Activated CD8-positive, alpha-beta memory T cell treated with anti-CD3 and anti-CD28 coated beads for 36 hours (primary cell): Measurements from ENCODE around the gene ZFAND2B. TPM values are rescaled to one million over a fixed set of nuclear protein-coding genes. Genes with fewer than 3 reads are reported as not detected.

ENCODE experiments used
- CTCF ChIA-PET: fragments of 350-600 bp; sonication (Branson Sonifier 250); formaldehyde crosslinking; loops from one replicate; lab custom pipeline; 2021; ENCODE audit warnings: antibody characterized with exemption; lab: Charles Lee
- POLR2A ChIA-PET: fragments of 350-600 bp; sonication (Branson Sonifier 250); formaldehyde crosslinking; loops from one replicate; lab custom pipeline; 2021; ENCODE audit warnings: antibody characterized with exemption; lab: Charles Lee
- total RNA-seq, 2 experiments: library from RNA; stranded (reverse); gene quantifications; one replicate each; pipeline ENCODE4 v1.2.3, GENCODE V29; 2021

The ZFAND2B gene
- total RNA-seq, 2 experiments from 2014 or later = 29.3 to 33.3 TPM

- CTCF ChIA-PET = interaction anchor here (0.7 to 3.7 kb wide), 3 partner anchors 8 to 57 kb away, joined by 3 to 14 read pairs (median 5); partner anchors contain the start of genes ANKZF1, ATG9A and DNAJB2
- POLR2A ChIA-PET = interaction anchor here (0.5 to 1.4 kb wide), 2 partner anchors 14 to 44 kb away, joined by 3 to 5 read pairs; partner anchors contain the start of genes CNPPD1 and ZFAND2B
Observed at GRCh38 chr2:219220652-219221402, 14.2 kb downstream of the ZFAND2B start.

DNA sequence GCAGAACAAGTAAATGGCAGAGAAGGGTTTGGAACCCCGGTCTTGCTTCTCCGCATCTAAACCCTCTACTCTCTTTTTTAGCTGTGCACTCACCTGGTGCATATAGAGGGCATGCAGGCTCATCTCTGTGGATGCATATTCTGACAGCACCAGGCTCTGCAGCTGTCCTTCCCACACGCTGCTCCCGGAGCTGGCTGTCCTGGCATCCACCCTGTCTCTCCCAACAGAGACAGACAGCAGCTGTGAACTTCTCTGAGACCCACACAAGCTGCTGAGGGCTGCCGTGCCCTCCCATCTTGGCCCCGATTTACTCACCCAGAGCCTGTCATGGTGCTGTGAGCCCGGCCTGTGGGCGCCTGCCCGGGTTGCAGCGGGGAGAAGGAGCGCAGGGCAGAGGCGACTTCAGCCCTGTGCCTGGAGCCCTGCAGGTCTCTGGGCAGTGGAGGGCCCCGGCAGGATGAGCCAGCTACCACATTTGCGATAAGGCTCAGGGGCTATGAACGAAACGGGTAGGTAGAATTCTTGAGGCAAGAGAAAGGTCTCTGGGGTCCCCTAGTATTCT is 15.5 kb downstream of the ZFAND2B start:
- CTCF ChIA-PET = interaction anchor here (0.7 kb wide), 1 partner anchor 10 kb away, joined by 3 read pairs; no protein-coding TSS in a partner anchor
- POLR2A ChIA-PET = interaction anchor here (1.1 to 1.4 kb wide), 2 partner anchors 16 to 27 kb away, joined by 4 to 5 read pairs; partner anchors contain the start of gene ZFAND2B

DNA sequence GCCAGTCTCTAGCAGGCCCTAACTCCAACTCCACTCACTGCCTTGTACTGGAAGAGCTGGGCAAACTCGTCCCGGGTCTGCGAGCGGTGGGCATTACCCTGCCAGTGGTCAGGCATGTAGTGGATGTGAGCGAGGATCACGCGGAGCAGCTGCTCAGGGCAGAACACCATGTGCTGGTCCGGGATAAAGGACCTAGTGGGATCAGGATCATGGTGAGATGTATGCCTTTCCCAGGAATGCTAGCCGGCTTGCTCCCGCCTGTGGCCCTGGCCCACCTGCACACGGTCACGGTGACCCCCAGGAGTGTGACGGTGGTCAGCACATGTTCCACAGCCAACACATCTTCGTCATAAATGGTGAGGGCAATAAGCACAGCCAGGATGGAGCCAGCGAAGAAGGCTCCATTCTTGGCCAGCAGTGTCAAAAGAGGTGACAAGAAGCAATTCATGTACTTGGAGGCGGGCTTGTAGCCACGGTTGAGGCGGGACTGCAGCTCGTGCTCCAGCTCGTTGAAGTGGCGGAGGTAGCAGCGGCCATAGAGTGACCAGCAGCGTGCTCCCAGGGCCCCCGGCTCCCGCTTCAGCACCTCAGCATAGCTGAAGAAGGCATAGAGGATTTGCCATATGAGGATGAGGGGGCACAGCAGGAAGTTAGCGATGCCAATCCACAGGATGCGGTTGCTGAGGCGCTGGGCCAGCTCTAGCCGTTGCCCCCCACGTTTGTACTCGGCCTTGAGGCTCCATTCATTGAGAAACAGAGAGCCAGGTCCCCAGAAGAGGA is 17.4 kb downstream of the ZFAND2B start:
- POLR2A ChIA-PET = no interaction called here
- CTCF ChIA-PET = interaction anchor here (0.6 kb wide), 1 partner anchor 47 kb away, joined by 3 read pairs; the partner anchor contains the start of gene CNPPD1

DNA sequence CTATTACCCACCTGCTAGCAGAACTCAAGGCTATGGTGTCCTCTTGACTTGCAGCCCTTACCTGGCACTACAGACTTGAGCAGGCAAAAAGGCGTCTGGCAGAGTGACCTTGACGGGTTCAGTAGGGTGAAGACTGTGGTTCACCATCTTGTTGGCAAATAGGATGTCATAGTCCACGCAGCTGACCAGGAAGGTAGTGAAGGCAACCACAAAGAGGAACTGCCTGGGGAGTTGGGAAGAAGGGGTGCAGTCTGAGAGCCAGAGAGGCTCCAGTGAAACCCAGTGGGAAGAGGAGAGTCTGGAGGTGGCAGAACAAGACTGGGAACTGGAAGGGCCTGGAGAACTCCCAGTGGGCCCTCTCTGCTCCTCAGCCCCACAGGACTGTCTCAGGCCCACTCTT is 18.8 kb downstream of the ZFAND2B start:
- POLR2A ChIA-PET = no interaction called here
- CTCF ChIA-PET = no interaction called here

GRCh38 chr2:219228041-219228910 is 21.7 kb downstream of the ZFAND2B start:
- POLR2A ChIA-PET = interaction anchor here (0.7 to 2.7 kb wide), 14 partner anchors 10 to 68 kb away, joined by 3 to 38 read pairs (median 6); partner anchors contain the start of genes ABCB6, DNAJB2, GLB1L and NHEJ1
- CTCF ChIA-PET = interaction anchor here (0.9 to 2.5 kb wide), 8 partner anchors 9 to 69 kb away, joined by 3 to 9 read pairs (median 5); partner anchors contain the start of genes ABCB6, GLB1L and STK16

DNA sequence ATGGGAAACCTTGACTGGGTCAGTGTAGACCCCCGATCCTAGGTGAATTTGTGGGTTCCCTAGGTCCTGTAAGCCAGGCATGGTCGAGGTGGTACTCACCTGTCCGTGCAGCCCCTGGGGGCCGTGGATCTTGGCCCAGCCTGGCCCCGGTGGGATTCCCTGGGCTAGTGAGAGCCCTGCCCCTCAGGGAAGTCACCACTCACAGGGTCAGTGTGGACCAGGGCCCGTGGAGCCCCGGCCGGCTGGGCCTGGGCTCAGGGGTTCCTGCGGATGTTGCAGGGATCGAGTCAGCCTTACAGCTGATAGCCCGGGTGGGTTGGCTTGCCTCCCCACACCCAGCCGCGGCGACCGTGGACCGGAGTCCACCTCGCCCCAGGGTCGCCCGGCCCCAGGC is 22.3 kb downstream of the ZFAND2B start:
- ChIA-PET POLR2A (interaction anchor here (0.7 to 2.7 kb wide), 12 partner anchors 10 to 69 kb away, joined by 3 to 38 read pairs (median 8); partner anchors contain the start of genes ABCB6, DNAJB2, GLB1L and NHEJ1), CTCF (interaction anchor here (1.0 to 1.4 kb wide), 5 partner anchors 9 to 59 kb away, joined by 3 to 6 read pairs (median 5); partner anchors contain the start of genes ABCB6, GLB1L, SLC23A3 and STK16)

DNA sequence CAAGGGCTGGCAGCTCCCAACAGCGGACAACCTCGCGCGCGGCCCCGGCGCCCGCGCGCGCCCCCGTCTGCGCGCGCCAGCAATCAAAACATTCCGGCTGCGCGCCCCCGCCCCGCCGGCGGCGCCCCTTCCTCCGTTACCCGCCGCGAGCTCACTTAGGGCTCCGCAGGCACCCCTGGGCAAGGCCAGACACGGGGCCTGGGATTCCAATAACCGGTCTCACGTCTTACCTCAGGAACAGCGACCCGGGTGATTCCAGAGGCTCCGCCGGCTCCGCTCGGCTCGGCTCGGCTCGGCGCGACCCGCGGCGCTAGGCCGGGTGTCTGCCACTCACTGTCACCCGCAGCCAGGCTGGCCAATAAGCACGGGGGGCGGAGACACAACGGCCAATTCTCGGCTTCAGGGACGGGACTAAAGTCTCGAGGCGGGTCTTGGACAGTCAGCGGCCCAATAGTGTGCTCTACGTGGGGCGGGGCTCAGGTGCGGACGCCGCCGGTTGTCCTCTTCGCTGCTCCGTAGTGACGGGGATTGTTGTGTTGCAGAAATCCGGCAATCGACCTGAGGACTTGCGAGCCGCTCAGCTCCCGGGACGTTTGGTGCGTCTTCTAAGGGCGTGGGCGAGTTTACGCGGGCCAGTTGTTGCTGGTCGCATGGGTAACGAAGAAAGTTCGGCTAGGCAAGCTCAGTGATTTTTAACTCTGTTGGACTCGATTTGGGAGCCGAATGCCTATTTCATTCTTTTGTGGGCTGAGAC is 22.9 kb downstream of the ZFAND2B start, which contains the start of the genes ANKZF1 and ATG9A:
Gene ANKZF1 (plus strand): TSS at position 502 of the 754 bp plus-strand sequence. CDS start 452 bp downstream, outside the sequence.
Gene ATG9A (minus strand): TSS at position 332 of the 754 bp plus-strand sequence. CDS start 1,612 bp downstream, outside the sequence.
- CTCF ChIA-PET = interaction anchor here (0.6 to 1.9 kb wide), 11 partner anchors 10 to 69 kb away, joined by 3 to 6 read pairs (median 5); partner anchors contain the start of genes ABCB6, CNPPD1, DNAJB2 and GLB1L
- POLR2A ChIA-PET = interaction anchor here (0.7 to 2.7 kb wide), 16 partner anchors 10 to 333 kb away, joined by 3 to 38 read pairs (median 6); partner anchors contain the start of genes ABCB6, DNAJB2, GLB1L and NHEJ1

DNA sequence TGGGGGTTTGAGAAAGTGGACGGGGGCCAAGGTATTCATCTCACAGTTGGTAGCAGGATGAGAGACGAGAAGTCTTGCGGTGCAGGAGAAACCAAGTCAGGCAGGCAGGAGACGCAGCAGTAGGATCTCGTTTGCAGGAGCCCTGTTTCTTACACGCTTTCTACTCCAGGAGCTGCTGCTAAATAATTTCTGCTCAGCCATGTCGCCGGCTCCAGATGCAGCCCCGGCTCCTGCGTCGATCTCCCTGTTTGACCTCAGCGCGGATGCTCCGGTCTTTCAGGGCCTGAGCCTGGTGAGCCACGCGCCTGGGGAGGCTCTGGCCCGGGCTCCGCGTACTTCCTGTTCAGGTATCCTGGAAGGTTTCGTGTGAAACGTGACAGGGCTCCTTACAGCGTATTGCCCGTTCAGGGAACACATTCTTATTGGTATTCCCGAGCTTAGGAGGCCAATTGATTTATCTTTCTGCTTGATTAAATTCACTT is 23.5 kb downstream of the ZFAND2B start:
- ChIA-PET POLR2A (interaction anchor here (0.7 to 2.7 kb wide), 12 partner anchors 9 to 333 kb away, joined by 3 to 38 read pairs (median 8); partner anchors contain the start of genes ABCB6, DNAJB2, GLB1L and STK16), CTCF (interaction anchor here (0.6 to 1.9 kb wide), 11 partner anchors 12 to 70 kb away, joined by 3 to 8 read pairs (median 5); partner anchors contain the start of genes CNPPD1, DNAJB2, GLB1L and NHEJ1)

- ChIA-PET POLR2A (interaction anchor here (1.0 kb wide), 2 partner anchors 10 to 13 kb away, joined by 3 read pairs; no protein-coding TSS in a partner anchor), CTCF (interaction anchor here (0.8 kb wide), 1 partner anchor 14 kb away, joined by 4 read pairs; no protein-coding TSS in a partner anchor)
Observed at GRCh38 chr2:219234331-219234730, 27.7 kb downstream of the ZFAND2B start.

DNA sequence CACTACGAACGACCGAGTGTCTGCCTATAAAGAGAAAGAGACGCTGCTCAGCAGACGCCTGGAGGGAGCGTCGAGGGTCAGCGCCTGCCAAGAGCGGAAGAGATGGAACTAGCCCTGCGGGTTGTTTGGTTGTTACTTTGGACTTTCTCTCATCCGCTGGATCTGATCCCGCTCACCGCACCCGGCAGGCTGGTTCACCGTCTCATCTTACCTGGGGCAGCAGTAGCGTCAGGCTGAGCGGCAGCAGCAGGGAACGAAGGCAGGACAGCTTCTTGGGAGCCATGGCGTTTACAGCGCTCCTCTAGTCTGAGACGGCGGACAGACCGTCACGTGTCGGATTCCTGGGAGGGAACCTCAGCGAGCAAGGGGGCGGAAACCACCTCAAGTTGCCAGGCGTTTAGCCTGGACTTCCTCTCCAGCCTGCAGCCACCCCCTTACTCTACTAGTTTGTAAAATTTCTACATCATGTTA is 36.7 kb downstream of the ZFAND2B start:
- POLR2A ChIA-PET = no interaction called here
- CTCF ChIA-PET = interaction anchor here (0.5 to 2.1 kb wide), 2 partner anchors 13 to 15 kb away, joined by 3 to 5 read pairs; partner anchors contain the start of genes ANKZF1 and ATG9A

- POLR2A ChIA-PET = interaction anchor here (0.6 to 2.6 kb wide), 10 partner anchors 9 to 68 kb away, joined by 3 to 39 read pairs (median 6); partner anchors contain the start of genes ANKZF1, ATG9A, CNPPD1 and DNAJB2
- CTCF ChIA-PET = interaction anchor here (0.6 to 1.8 kb wide), 8 partner anchors 13 to 50 kb away, joined by 3 to 7 read pairs (median 4); partner anchors contain the start of genes ABCB6, ANKZF1, ATG9A and DNAJB2
Observed at GRCh38 chr2:219244789-219245147, 38.2 kb downstream of the ZFAND2B start.

- CTCF ChIA-PET = interaction anchor here (0.6 to 1.9 kb wide), 12 partner anchors 9 to 86 kb away, joined by 3 to 7 read pairs (median 4); partner anchors contain the start of genes ABCB6, ANKZF1, ATG9A and DNAJB2
- POLR2A ChIA-PET = interaction anchor here (0.6 to 2.6 kb wide), 13 partner anchors 9 to 69 kb away, joined by 3 to 39 read pairs (median 4); partner anchors contain the start of genes ANKZF1, ATG9A, CNPPD1 and DNAJB2
Observed at GRCh38 chr2:219245148-219245898, 38.7 kb downstream of the ZFAND2B start, which contains the start of the genes GLB1L and STK16. Gene GLB1L, minus strand, starts transcription at chr2:219245444. Its CDS starts 1,871 bp downstream, at chr2:219243573. Gene STK16, plus strand, starts transcription at chr2:219245479. Its CDS starts 521 bp downstream, at chr2:219246000.

DNA sequence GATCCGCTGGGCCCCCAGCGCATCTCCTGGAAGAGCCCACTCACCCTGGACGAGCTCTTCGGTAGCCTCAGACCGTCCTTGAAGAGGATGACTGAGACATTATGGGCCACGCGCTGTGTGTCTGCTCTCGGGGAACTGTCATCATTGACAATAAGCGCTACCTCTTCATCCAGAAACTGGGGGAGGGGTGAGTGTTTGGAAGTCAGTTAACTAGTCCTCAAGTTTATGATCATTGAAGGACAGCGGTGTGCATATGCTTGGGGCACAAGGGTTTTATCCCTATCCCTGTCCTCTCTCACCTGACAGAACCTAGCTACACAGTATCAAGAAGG is 39.3 kb downstream of the ZFAND2B start:
- ChIA-PET POLR2A (interaction anchor here (0.5 to 2.6 kb wide), 11 partner anchors 8 to 353 kb away, joined by 3 to 39 read pairs (median 7); partner anchors contain the start of genes ANKZF1, ATG9A, CNPPD1 and DNAJB2), CTCF (interaction anchor here (0.6 to 1.9 kb wide), 9 partner anchors 9 to 86 kb away, joined by 3 to 7 read pairs (median 3); partner anchors contain the start of genes ANKZF1, ATG9A, DNAJB2 and TUBA4A)

DNA sequence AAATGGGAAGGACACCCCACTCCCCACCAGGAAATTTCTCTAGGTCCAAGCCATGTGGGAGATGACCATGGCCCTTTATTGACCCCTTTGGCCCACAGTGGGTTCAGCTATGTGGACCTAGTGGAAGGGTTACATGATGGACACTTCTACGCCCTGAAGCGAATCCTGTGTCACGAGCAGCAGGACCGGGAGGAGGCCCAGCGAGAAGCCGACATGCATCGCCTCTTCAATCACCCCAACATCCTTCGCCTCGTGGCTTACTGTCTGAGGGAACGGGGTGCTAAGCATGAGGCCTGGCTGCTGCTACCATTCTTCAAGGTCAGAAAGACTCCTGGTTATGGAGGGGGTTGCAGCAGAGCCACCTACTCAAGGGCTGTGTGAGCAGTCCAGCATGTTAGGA is 40.0 kb downstream of the ZFAND2B start:
- CTCF ChIA-PET = interaction anchor here (0.9 to 1.9 kb wide), 3 partner anchors 8 to 49 kb away, joined by 3 to 7 read pairs (median 6); partner anchors contain the start of gene TUBA4A
- POLR2A ChIA-PET = interaction anchor here (1.0 to 2.6 kb wide), 4 partner anchors 17 to 71 kb away, joined by 3 to 38 read pairs (median 7); partner anchors contain the start of genes ANKZF1, ATG9A and DNAJB2
